Measurements from ENCODE around the gene QTRT2. TPM values are rescaled to one million over a fixed set of nuclear protein-coding genes. Genes with fewer than 3 reads are reported as not detected.

Gene QTRT2
- total RNA-seq, 2 experiments from 2014 or later, result 43.1 to 57.2 TPM

- no peak for DNase-seq (ENCODE audit: low spot score)
- POLR2A ChIA-PET, result interaction anchor here (0.6 to 1.1 kb wide), 2 partner anchors 10 to 333 kb away, joined by 3 read pairs; no protein-coding TSS in a partner anchor
- peaks cover 53% of the 10 kb centered on the region for H3K79me2 ChIP-seq (ENCODE audit: insufficient read depth, low read depth, low read length)
- CTCF ChIA-PET (ENCODE audit: unreplicated experiment), result interaction anchor here (0.9 kb wide), 1 partner anchor 52 kb away, joined by 4 read pairs; no protein-coding TSS in a partner anchor
- BruUV-seq (replicated peaks), result TSS peak; percentile 74
- H4K20me1 ChIP-seq (ENCODE audit: insufficient read depth, low read length), result peaks cover 6% of the 10 kb centered on the region; the same call in 1 of the 2 replicates
- H3K9me2 ChIP-seq (ENCODE audit: insufficient read depth, low read length), result no peaks in the 10 kb centered on the region
- no peaks in the 10 kb centered on the region for H3K9me3 ChIP-seq (ENCODE audit: low read length)
- H3K36me3 ChIP-seq (ENCODE audit: insufficient read depth, low read length), result peaks cover 35% of the 10 kb centered on the region
- peak overlapping the region; percentile 89 for H3K4me3 ChIP-seq (ENCODE audit: low read depth, low read length, poor library complexity, severe bottlenecking)
- intact Hi-C loops (cut with micrococcal nuclease; ENCODE audit: unreplicated experiment), result loop anchor here (5.0 to 10.0 kb wide), 4 partner anchors 155 to 395 kb away; partner anchors contain the start of genes ATP6V1A and NAA50
- peaks cover 40% of the 10 kb centered on the region for H3K4me1 ChIP-seq (ENCODE audit: insufficient read depth, low read length, poor library complexity, severe bottlenecking)
- H3K4me2 ChIP-seq (ENCODE audit: low read length), result peak overlapping the region; percentile 93
- TF ChIP-seq CTCF (conservative IDR thresholded peaks at IDR 0.05; ENCODE audit: low read length) (no peak), EZH2phosphoT487 (IDR thresholded peaks at IDR 0.05; ENCODE audit: borderline replicate concordance, low read depth, low read length) (no peak)
- H3K27ac ChIP-seq (ENCODE audit: low read depth, low read length, poor library complexity, severe bottlenecking), result peak overlapping the region; percentile 69
- peak overlapping the region; percentile 77 for H2AFZ ChIP-seq (ENCODE audit: low read length)
Measured at GRCh38 chr3:114057011-114057347, 442 bp downstream of the QTRT2 start.

- intact Hi-C loops (cut with micrococcal nuclease; ENCODE audit: unreplicated experiment), result loop anchor here (5.0 to 10.0 kb wide), 4 partner anchors 154 to 394 kb away; partner anchors contain the start of genes ATP6V1A and NAA50
- peaks cover 40% of the 10 kb centered on the region for H3K4me1 ChIP-seq (ENCODE audit: insufficient read depth, low read length, poor library complexity, severe bottlenecking)
- H3K4me2 ChIP-seq (ENCODE audit: low read length), result peak overlapping the region; percentile 93
- no peak overlapping the region for H3K27ac ChIP-seq (ENCODE audit: low read depth, low read length, poor library complexity, severe bottlenecking)
- peaks cover 44% of the 10 kb centered on the region for H3K36me3 ChIP-seq (ENCODE audit: insufficient read depth, low read length)
- no peak overlapping the region for H2AFZ ChIP-seq (ENCODE audit: low read length)
- CTCF ChIA-PET (ENCODE audit: unreplicated experiment), result no interaction called here
- H3K4me3 ChIP-seq (ENCODE audit: low read depth, low read length, poor library complexity, severe bottlenecking), result peak overlapping the region; percentile 89
- H3K9me2 ChIP-seq (ENCODE audit: insufficient read depth, low read length), result no peaks in the 10 kb centered on the region
- peaks cover 6% of the 10 kb centered on the region; the same call in 1 of the 2 replicates for H4K20me1 ChIP-seq (ENCODE audit: insufficient read depth, low read length)
- POLR2A ChIA-PET, result no interaction called here
- H3K9me3 ChIP-seq (ENCODE audit: low read length), result no peaks in the 10 kb centered on the region
- peaks cover 69% of the 10 kb centered on the region for H3K79me2 ChIP-seq (ENCODE audit: insufficient read depth, low read depth, low read length)
- BruUV-seq (replicated peaks), result no TSS peak
- DNase-seq (ENCODE audit: low spot score), result no peak
- TF ChIP-seq EZH2phosphoT487 (IDR thresholded peaks at IDR 0.05; ENCODE audit: borderline replicate concordance, low read depth, low read length) (no peak), CTCF (conservative IDR thresholded peaks at IDR 0.05; ENCODE audit: low read length) (no peak)
Measured at GRCh38 chr3:114058646-114059045, 2.1 kb downstream of the QTRT2 start.

- Histone ChIP-seq H3K4me2 (ENCODE audit: low read length) (no peak overlapping the region), H3K9me2 (ENCODE audit: insufficient read depth, low read length) (no peaks in the 10 kb centered on the region), H4K20me1 (ENCODE audit: insufficient read depth, low read length) (peaks cover 17% of the 10 kb centered on the region), H2AFZ (ENCODE audit: low read length) (no peak overlapping the region), H3K9me3 (ENCODE audit: low read length) (no peaks in the 10 kb centered on the region), H3K4me3 (ENCODE audit: low read depth, low read length, poor library complexity, severe bottlenecking) (no peak overlapping the region), H3K27ac (ENCODE audit: low read depth, low read length, poor library complexity, severe bottlenecking) (no peak overlapping the region), H3K79me2 (ENCODE audit: insufficient read depth, low read depth, low read length) (peaks cover 89% of the 10 kb centered on the region), H3K36me3 (ENCODE audit: insufficient read depth, low read length) (peaks cover 68% of the 10 kb centered on the region), H3K4me1 (ENCODE audit: insufficient read depth, low read length, poor library complexity, severe bottlenecking) (peaks cover 32% of the 10 kb centered on the region)
- no TSS peak for BruUV-seq (replicated peaks)
- ChIA-PET POLR2A (interaction anchor here (0.9 kb wide), 1 partner anchor 52 kb away, joined by 3 read pairs; no protein-coding TSS in a partner anchor), CTCF (ENCODE audit: unreplicated experiment) (no interaction called here)
- intact Hi-C loops (cut with micrococcal nuclease; ENCODE audit: unreplicated experiment), result no loop called here
- no peak for DNase-seq (ENCODE audit: low spot score)
- TF ChIP-seq EZH2phosphoT487 (IDR thresholded peaks at IDR 0.05; ENCODE audit: borderline replicate concordance, low read depth, low read length) (no peak), CTCF (conservative IDR thresholded peaks at IDR 0.05; ENCODE audit: low read length) (no peak)
Measured at GRCh38 chr3:114060906-114061655, 4.5 kb downstream of the QTRT2 start.

Data from OCI-LY7 (cell line).